Neural cell (in vitro differentiated cells): ENCODE results near the gene FBXL17. TPM values are rescaled to one million over a fixed set of nuclear protein-coding genes. Genes with fewer than 3 reads are reported as not detected.

ENCODE experiments used
- H2AFZ ChIP-seq: fragments of 200-600, 300-800 bp; sonication (generic), shearing (Covaris generic); 2 replicates; pipeline ENCODE4 v1.6.0; 2014; ENCODE audit warnings: low read depth, mild to moderate bottlenecking, antibody characterized with exemption, low read length, moderate library complexity
- H3F3A ChIP-seq: fragments of 200-600 bp; shearing (Covaris generic); 2 replicates; pipeline ENCODE4 v1.6.1; 2016; ENCODE audit warnings: mild to moderate bottlenecking, moderate library complexity, mixed read lengths, antibody characterized with exemption, low read length; ENCODE audit not compliant: insufficient read depth, poor library complexity, severe bottlenecking
- H3K27ac ChIP-seq: fragments of 200-600, 300-800 bp; sonication (generic), shearing (Covaris generic); 2 replicates; pipeline ENCODE4 v1.5.1; 2014; ENCODE audit warnings: mild to moderate bottlenecking, low read length, moderate library complexity
- H3K27me3 ChIP-seq: fragments of 300-800, 200-600 bp; sonication (generic), shearing (Covaris generic); 2 replicates; pipeline ENCODE4 v1.6.0; 2014; ENCODE audit warnings: mild to moderate bottlenecking, low read depth, low read length, moderate library complexity; ENCODE audit not compliant: insufficient read depth
- H3K36me3 ChIP-seq: fragments of 300-800, 200-600 bp; sonication (generic), shearing (Covaris generic); 2 replicates; pipeline ENCODE4 v1.5.1; 2014; ENCODE audit warnings: mild to moderate bottlenecking, antibody characterized with exemption, low read length, moderate library complexity; ENCODE audit not compliant: insufficient read depth
- H3K4me2 ChIP-seq: fragments of 300-800, 200-600 bp; sonication (generic), shearing (Covaris generic); 2 replicates; pipeline ENCODE4 v1.6.0; 2014; ENCODE audit warnings: mild to moderate bottlenecking, low read length
- H3K4me3 ChIP-seq: fragments of 300-800, 200-600 bp; sonication (generic), shearing (Covaris generic); 2 replicates; pipeline ENCODE4 v1.5.1; 2014; ENCODE audit warnings: mild to moderate bottlenecking, low read length, moderate library complexity
- H3K79me2 ChIP-seq: fragments of 200-600 bp; shearing (Covaris generic); replicated peaks from 2 replicates; pipeline ENCODE4 v1.6.0; 2014; ENCODE audit warnings: mild to moderate bottlenecking, low read length, moderate library complexity; ENCODE audit not compliant: insufficient read depth
- H3K9ac ChIP-seq: fragments of 300-800, 200-600 bp; sonication (generic), shearing (Covaris generic); 2 replicates; pipeline ENCODE4 v1.6.1; 2016; ENCODE audit warnings: mild to moderate bottlenecking, low read length, mixed read lengths
- H3K9me2 ChIP-seq: fragments of 200-600 bp; shearing (Covaris generic); 2 replicates; pipeline ENCODE4 v1.6.1; 2016; ENCODE audit warnings: mild to moderate bottlenecking, low read length, mixed read lengths; ENCODE audit not compliant: insufficient read depth
- H3K9me3 ChIP-seq: fragments of 200-600, 300-800 bp; sonication (generic), shearing (Covaris generic); 2 replicates; pipeline ENCODE4 v1.6.1; 2016; ENCODE audit warnings: mild to moderate bottlenecking, mixed run types, low read length, moderate library complexity, mixed read lengths
- H4K20me1 ChIP-seq: fragments of 200-600 bp; shearing (Covaris generic); 2 replicates; pipeline ENCODE4 v1.6.1; 2016; ENCODE audit warnings: mild to moderate bottlenecking, mixed run types; ENCODE audit not compliant: insufficient read depth
- CTCF ChIP-seq: fragments of 450-650 bp; IDR thresholded peaks from 2 replicates; pipeline ENCODE4 v1.5.1; 2014; ENCODE audit warnings: antibody characterized with exemption, mild to moderate bottlenecking, moderate library complexity; ENCODE audit not compliant: poor library complexity, severe bottlenecking
- EP300 ChIP-seq: fragments of 450-650 bp; conservative IDR thresholded peaks from 2 replicates; pipeline ENCODE4 v1.6.1; 2014; ENCODE audit warnings: antibody characterized with exemption, mild to moderate bottlenecking, moderate library complexity; ENCODE audit not compliant: poor library complexity, severe bottlenecking
- EZH2 ChIP-seq: fragments of 200-600, 300-800 bp; shearing (Covaris generic), sonication (generic); IDR thresholded peaks from 2 replicates; pipeline ENCODE4 v1.6.1; 2014; ENCODE audit warnings: antibody characterized with exemption, low read length, borderline replicate concordance, mild to moderate bottlenecking; ENCODE audit not compliant: insufficient read depth, poor library complexity, severe bottlenecking
- MXI1 ChIP-seq: fragments of 450-650 bp; conservative IDR thresholded peaks from 2 replicates; pipeline ENCODE4 v1.6.1; 2014; ENCODE audit warnings: antibody characterized with exemption, mild to moderate bottlenecking; ENCODE audit not compliant: poor library complexity, severe bottlenecking
- POLR2AphosphoS5 ChIP-seq: IDR thresholded peaks from 2 replicates; pipeline ENCODE4 v1.6.1; 2012
- RAD21 ChIP-seq: fragments of 450-650 bp; conservative IDR thresholded peaks from 2 replicates; pipeline ENCODE4 v1.6.1; 2014; ENCODE audit warnings: antibody characterized with exemption, mild to moderate bottlenecking, moderate library complexity
- REST ChIP-seq: IDR thresholded peaks from 2 replicates; pipeline ENCODE4 v1.6.1; 2012; ENCODE audit warnings: borderline replicate concordance
- SMC3 ChIP-seq: fragments of 450-650 bp; conservative IDR thresholded peaks from 2 replicates; pipeline ENCODE4 v1.6.1; 2014; ENCODE audit warnings: antibody characterized with exemption, mild to moderate bottlenecking, moderate library complexity; ENCODE audit not compliant: poor library complexity
- TAF1 ChIP-seq: IDR thresholded peaks from 2 replicates; pipeline ENCODE4 v1.6.1; 2012; ENCODE audit warnings: low read depth
- polyA plus RNA-seq: library from polyadenylated mRNA; depleted of rRNA; stranded (reverse); fragments of >200 nt; gene quantifications from 2 replicates; pipeline ENCODE4 v1.2.3, GENCODE V29; 2014

The FBXL17 gene
- polyA plus RNA-seq, 1 donor from 2014 or later = 19.6 TPM

- H3K79me2 ChIP-seq = no peaks in the 10 kb centered on the region
- H3K27ac ChIP-seq = no peak overlapping the region
- H3K27me3 ChIP-seq = no peaks in the 10 kb centered on the region
- H4K20me1 ChIP-seq = no peaks in the 10 kb centered on the region
- H3K9ac ChIP-seq = no peak overlapping the region
- TF ChIP-seq REST (no peak), POLR2AphosphoS5 (no peak), CTCF (no peak), RAD21 (no peak), MXI1 (no peak), EP300 (no peak), EZH2 (no peak), SMC3 (no peak), TAF1 (no peak)
- no peak overlapping the region for H3K4me3 ChIP-seq
- no peaks in the 10 kb centered on the region for H3K9me2 ChIP-seq
- H3K9me3 ChIP-seq = no peaks in the 10 kb centered on the region
- no peaks in the 10 kb centered on the region for H3F3A ChIP-seq
- no peak overlapping the region for H2AFZ ChIP-seq
- no peak overlapping the region for H3K4me2 ChIP-seq
- no peaks in the 10 kb centered on the region for H3K36me3 ChIP-seq
These were observed 237.6 kb downstream of the FBXL17 start for GRCh38 chr5:108144332-108144731.

- no peak overlapping the region for H3K4me3 ChIP-seq
- TF ChIP-seq SMC3 (no peak), TAF1 (no peak), POLR2AphosphoS5 (no peak), EP300 (no peak), CTCF (no peak), RAD21 (no peak), MXI1 (no peak), EZH2 (no peak), REST (no peak)
- H3K36me3 ChIP-seq = no peaks in the 10 kb centered on the region
- no peaks in the 10 kb centered on the region for H3K9me2 ChIP-seq
- no peaks in the 10 kb centered on the region for H3F3A ChIP-seq
- no peaks in the 10 kb centered on the region for H3K79me2 ChIP-seq
- H4K20me1 ChIP-seq = no peaks in the 10 kb centered on the region
- no peak overlapping the region for H3K27ac ChIP-seq
- H3K9me3 ChIP-seq = no peaks in the 10 kb centered on the region
- no peak overlapping the region for H2AFZ ChIP-seq
- no peak overlapping the region for H3K4me2 ChIP-seq
- H3K9ac ChIP-seq = no peak overlapping the region
- H3K27me3 ChIP-seq = no peaks in the 10 kb centered on the region
These were observed 238.3 kb downstream of the FBXL17 start for GRCh38 chr5:108143581-108143980.
